ENCODE results near the gene GPC5.

- TF ChIP-seq SUZ12 (IDR thresholded peaks at IDR 0.05): no peak
- no peak for TF ChIP-seq SP1 (IDR thresholded peaks at IDR 0.05)
- TF ChIP-seq NFRKB (IDR thresholded peaks at IDR 0.05): no peak
- no peak for TF ChIP-seq FOXK2 (IDR thresholded peaks at IDR 0.05)
- TF ChIP-seq ARNT (IDR thresholded peaks at IDR 0.05): no peak
- TF ChIP-seq FOXM1 (IDR thresholded peaks at IDR 0.05; ENCODE audit: borderline replicate concordance): no peak
- TF ChIP-seq HDGF (IDR thresholded peaks at IDR 0.05; ENCODE audit: borderline replicate concordance): no peak
- TF ChIP-seq ELF4 (IDR thresholded peaks at IDR 0.05): no peak
- no peak for TF ChIP-seq ZNF384 (IDR thresholded peaks at IDR 0.05)
- no peak for TF ChIP-seq L3MBTL2 (conservative IDR thresholded peaks at IDR 0.05)
These were observed 180.9 kb downstream of the GPC5 start for GRCh38 chr13:91579320-91579719.

All from HEK293T (cell line).